GM19099 (cell line): ENCODE results near the gene LGI2.

ENCODE experiments used
- POLR2A ChIP-seq: IDR thresholded peaks from 3 replicates; pipeline ENCODE4 v1.6.1; 2011; ENCODE audit warnings: low read depth; ENCODE audit not compliant: insufficient read length; ENCODE audit errors: extremely low read depth

Gene LGI2

GRCh38 chr4:25060241-25060962 is 29.7 kb upstream of the LGI2 start:
- no peak for TF ChIP-seq POLR2A

GRCh38 chr4:25059791-25060190 is 29.0 kb upstream of the LGI2 start:
- no peak for TF ChIP-seq POLR2A

- TF ChIP-seq POLR2A: no peak
Observed at GRCh38 chr4:25058796-25059195, 28.1 kb upstream of the LGI2 start.

- no peak for TF ChIP-seq POLR2A
Observed at GRCh38 chr4:25057299-25057698, 26.6 kb upstream of the LGI2 start.

- no peak for TF ChIP-seq POLR2A
Observed at GRCh38 chr4:25051534-25051933, 20.8 kb upstream of the LGI2 start.

- no peak for TF ChIP-seq POLR2A
Observed at GRCh38 chr4:25050370-25051078, 19.8 kb upstream of the LGI2 start.

- no peak for TF ChIP-seq POLR2A
Observed at GRCh38 chr4:25043548-25043947, 12.8 kb upstream of the LGI2 start.

- no peak for TF ChIP-seq POLR2A
Observed at GRCh38 chr4:25033526-25033925, 2.8 kb upstream of the LGI2 start.

GRCh38 chr4:25032126-25032525 is 1.4 kb upstream of the LGI2 start:
- no peak for TF ChIP-seq POLR2A

GRCh38 chr4:25031077-25031621 is 403 bp upstream of the LGI2 start:
- no peak for TF ChIP-seq POLR2A

- no peak for TF ChIP-seq POLR2A
Observed at GRCh38 chr4:25029479-25030276, 1.1 kb downstream of the LGI2 start.

- TF ChIP-seq POLR2A: no peak
Observed at GRCh38 chr4:25028851-25029250, 1.9 kb downstream of the LGI2 start.

GRCh38 chr4:25022766-25023165 is 8.0 kb downstream of the LGI2 start:
- TF ChIP-seq POLR2A: no peak

GRCh38 chr4:25021216-25021615 is 9.5 kb downstream of the LGI2 start:
- TF ChIP-seq POLR2A: no peak

GRCh38 chr4:25020236-25020635 is 10.5 kb downstream of the LGI2 start:
- no peak for TF ChIP-seq POLR2A
